Measurements from ENCODE around the gene TDRD5.

DNA sequence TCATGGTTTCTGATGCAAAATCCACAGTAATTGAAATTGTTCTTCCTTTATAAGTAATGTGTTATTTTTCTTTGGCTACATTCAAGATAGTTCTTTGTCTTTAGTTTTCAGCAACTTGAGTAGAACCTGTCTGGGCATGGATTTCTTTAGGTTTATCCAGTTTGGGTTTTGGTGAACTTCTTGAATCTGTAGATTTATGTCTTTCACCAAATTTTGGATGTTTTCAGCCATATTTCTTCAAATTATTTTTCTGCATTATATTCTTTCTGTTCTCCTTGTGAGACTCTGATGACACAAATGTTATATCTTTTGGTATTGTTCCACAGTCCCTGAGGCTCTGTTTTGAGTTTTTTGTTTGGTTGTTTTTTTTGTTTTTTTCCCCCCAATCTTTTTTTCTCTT lies 69.4 kb downstream of the TDRD5 start:
- TF ChIP-seq EZH2 (IDR thresholded peaks at IDR 0.05; ENCODE audit: insufficient read depth, low read length): no peak
- TF ChIP-seq, protein P1, sequence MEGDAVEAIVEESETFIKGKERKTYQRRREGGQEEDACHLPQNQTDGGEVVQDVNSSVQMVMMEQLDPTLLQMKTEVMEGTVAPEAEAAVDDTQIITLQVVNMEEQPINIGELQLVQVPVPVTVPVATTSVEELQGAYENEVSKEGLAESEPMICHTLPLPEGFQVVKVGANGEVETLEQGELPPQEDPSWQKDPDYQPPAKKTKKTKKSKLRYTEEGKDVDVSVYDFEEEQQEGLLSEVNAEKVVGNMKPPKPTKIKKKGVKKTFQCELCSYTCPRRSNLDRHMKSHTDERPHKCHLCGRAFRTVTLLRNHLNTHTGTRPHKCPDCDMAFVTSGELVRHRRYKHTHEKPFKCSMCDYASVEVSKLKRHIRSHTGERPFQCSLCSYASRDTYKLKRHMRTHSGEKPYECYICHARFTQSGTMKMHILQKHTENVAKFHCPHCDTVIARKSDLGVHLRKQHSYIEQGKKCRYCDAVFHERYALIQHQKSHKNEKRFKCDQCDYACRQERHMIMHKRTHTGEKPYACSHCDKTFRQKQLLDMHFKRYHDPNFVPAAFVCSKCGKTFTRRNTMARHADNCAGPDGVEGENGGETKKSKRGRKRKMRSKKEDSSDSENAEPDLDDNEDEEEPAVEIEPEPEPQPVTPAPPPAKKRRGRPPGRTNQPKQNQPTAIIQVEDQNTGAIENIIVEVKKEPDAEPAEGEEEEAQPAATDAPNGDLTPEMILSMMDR (IDR thresholded peaks at IDR 0.05; ENCODE audit: insufficient read depth, low read depth, low read length): no peak
